GM12891 (cell line): ENCODE results near the gene SERBP1.

Experiments used
- POLR2A ChIP-seq: IDR thresholded peaks from 2 replicates; pipeline ENCODE4 v1.6.1; 2011; ENCODE audit warnings: low read depth, low read length, control low read depth
- POLR2AphosphoS5 ChIP-seq: IDR thresholded peaks from 2 replicates; pipeline ENCODE4 v1.6.1; 2011; ENCODE audit warnings: low read depth, low read length, control low read depth
- TAF1 ChIP-seq: IDR thresholded peaks from 2 replicates; pipeline ENCODE4 v1.6.1; 2011; ENCODE audit warnings: low read depth, low read length, control low read depth

DNA sequence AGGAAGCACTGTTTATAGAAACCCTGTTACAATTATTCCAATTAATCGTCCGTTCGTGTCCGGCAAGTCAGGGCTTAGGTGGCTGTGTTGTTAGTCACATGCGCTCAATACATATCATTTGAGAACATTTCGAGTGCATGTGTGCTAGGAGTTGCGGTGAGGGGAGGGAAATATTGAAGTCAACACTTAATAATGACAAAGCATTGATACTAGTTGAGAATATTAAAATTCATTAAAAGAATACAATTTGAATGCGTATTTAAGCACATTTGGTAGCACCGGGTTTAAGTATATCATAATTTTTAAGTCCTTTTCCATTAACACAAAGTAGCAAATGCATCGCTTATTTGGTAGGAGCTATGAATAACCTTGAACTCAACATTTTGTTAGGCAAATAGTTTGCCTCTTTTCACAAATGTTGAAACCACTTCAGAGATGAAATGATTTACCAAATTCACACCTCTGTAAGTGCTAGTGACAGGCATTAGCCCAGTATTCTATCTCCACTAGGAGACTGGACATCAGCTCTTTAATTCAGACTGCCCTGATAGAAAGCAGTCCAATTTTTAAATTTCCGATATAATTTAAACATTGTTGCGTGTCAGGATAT is 1.1 kb upstream of the SERBP1 start:
- TF ChIP-seq TAF1 (no peak), POLR2AphosphoS5 (no peak), POLR2A (no peak; the same call in 1 of the 2 replicates)
